NCI-H1105 (cell line): ENCODE results near the gene HSPA13.
"Not testable (repeated sequence)": the region's sequence is repeated elsewhere in the genome, so short reads cannot be mapped to it uniquely, and the experiment has no call there.

ENCODE experiments used
- DNase-seq: peaks from one replicate; lab custom pipeline; 2025; lab: John Stamatoyannopoulos, UW

The HSPA13 gene

GRCh38 chr21:14382835-14383595 is at the start of gene HSPA13:
TSS of gene HSPA13 (minus strand) at chr21:14383146. CDS start at chr21:14383119, 27 bp downstream.
- DNase-seq = peak; percentile 100

- no peak for DNase-seq
These were observed 36.0 kb upstream of the HSPA13 start for GRCh38 chr21:14418920-14419319.

- DNase-seq = no peak
These were observed 32.1 kb upstream of the HSPA13 start for GRCh38 chr21:14414932-14415508.

- DNase-seq = no peak
These were observed 23.0 kb upstream of the HSPA13 start for GRCh38 chr21:14405962-14406361.

GRCh38 chr21:14405225-14405624 is 22.3 kb upstream of the HSPA13 start:
- DNase-seq = no peak

GRCh38 chr21:14403681-14404318 is 20.9 kb upstream of the HSPA13 start:
- DNase-seq = peak; percentile 23

GRCh38 chr21:14401217-14401616 is 18.3 kb upstream of the HSPA13 start:
- peak; percentile 6 for DNase-seq

- DNase-seq = no peak
These were observed 5.3 kb upstream of the HSPA13 start for GRCh38 chr21:14388282-14388681.

GRCh38 chr21:14384453-14384852 is 1.5 kb upstream of the HSPA13 start:
- DNase-seq = no peak

- peak; percentile 46 for DNase-seq
These were observed 742 bp upstream of the HSPA13 start for GRCh38 chr21:14383596-14384180.

- DNase-seq = peak; percentile 41
These were observed 486 bp downstream of the HSPA13 start for GRCh38 chr21:14382486-14382834.

- no peak for DNase-seq
These were observed 6.1 kb downstream of the HSPA13 start for GRCh38 chr21:14376854-14377253.

GRCh38 chr21:14366998-14367397 is 15.9 kb downstream of the HSPA13 start:
- DNase-seq = no peak

- DNase-seq = no peak
These were observed 21.0 kb downstream of the HSPA13 start for GRCh38 chr21:14361958-14362357.

GRCh38 chr21:14358775-14359174 is 24.2 kb downstream of the HSPA13 start:
- DNase-seq = no peak

- peak; percentile 13 for DNase-seq
These were observed 26.2 kb downstream of the HSPA13 start for GRCh38 chr21:14356746-14357145.

- DNase-seq = no peak
These were observed 28.4 kb downstream of the HSPA13 start for GRCh38 chr21:14354515-14354914.

GRCh38 chr21:14353726-14354125 is 29.2 kb downstream of the HSPA13 start:
- DNase-seq = no peak

GRCh38 chr21:14353231-14353630 is 29.7 kb downstream of the HSPA13 start:
- no peak for DNase-seq

- DNase-seq = not testable (repeated sequence)
These were observed 55.6 kb downstream of the HSPA13 start for GRCh38 chr21:14327346-14327745.

GRCh38 chr21:14325595-14325994 is 57.4 kb downstream of the HSPA13 start:
- DNase-seq = no peak
